ENCODE measurements around the gene TTC34. TPM values are rescaled to one million over a fixed set of nuclear protein-coding genes. Genes with fewer than 3 reads are reported as not detected.

Gene TTC34
- total and polyA plus RNA-seq, 2 experiments from 2014 or later: 0.05 to 0.22 TPM

GRCh38 chr1:2810899-2811532 lies 9.5 kb upstream of the TTC34 start:
- TF ChIP-seq EZH2 (IDR thresholded peaks at IDR 0.05; ENCODE audit: insufficient read depth, poor library complexity, severe bottlenecking) (no peak), EZH2phosphoT487 (IDR thresholded peaks at IDR 0.05; ENCODE audit: insufficient read depth, low read depth) (no peak)
- Histone ChIP-seq H2AFZ (no peak overlapping the region), H3K9me2 (ENCODE audit: insufficient read depth) (no peaks in the 10 kb centered on the region), H3K27me3 (replicated peaks; ENCODE audit: insufficient read depth) (no peaks in the 10 kb centered on the region), H3K27ac (no peak overlapping the region), H3K79me2 (ENCODE audit: insufficient read depth) (no peaks in the 10 kb centered on the region), H3K36me3 (ENCODE audit: low read depth) (no peaks in the 10 kb centered on the region), H3K4me2 (ENCODE audit: unreplicated experiment) (no peak overlapping the region), H4K20me1 (ENCODE audit: insufficient read depth) (no peaks in the 10 kb centered on the region), H3K9ac (no peak overlapping the region), H3K9me3 (ENCODE audit: low read depth) (no peaks in the 10 kb centered on the region), H3K4me3 (no peak overlapping the region), H3K4me1 (ENCODE audit: insufficient read depth) (no peaks in the 10 kb centered on the region), H3F3A (ENCODE audit: insufficient read depth) (no peaks in the 10 kb centered on the region)
- no peak for DNase-seq
- 10 to 16% methylated on average over 9 of the region's 9 CpGs for WGBS, 2 experiments (ENCODE audit: low coverage in 1 of 2, low lambda C conversion rate in 2 of 2, missing lambda C conversion rate in 2 of 2)
- in situ Hi-C loops (cut with MboI): no loop called here

GRCh38 chr1:2810281-2810680 lies 8.8 kb upstream of the TTC34 start:
- H3K27me3 ChIP-seq (replicated peaks; ENCODE audit: insufficient read depth): no peaks in the 10 kb centered on the region
- WGBS, 2 experiments (ENCODE audit: low coverage in 1 of 2, low lambda C conversion rate in 2 of 2, missing lambda C conversion rate in 2 of 2): 51 to 68% methylated on average over 11 to 14 of the region's 15 CpGs
- H3K9me2 ChIP-seq (ENCODE audit: insufficient read depth): no peaks in the 10 kb centered on the region
- no peaks in the 10 kb centered on the region for H3K36me3 ChIP-seq (ENCODE audit: low read depth)
- H3K9me3 ChIP-seq (ENCODE audit: low read depth): no peaks in the 10 kb centered on the region
- no peak overlapping the region for H2AFZ ChIP-seq
- TF ChIP-seq EZH2 (IDR thresholded peaks at IDR 0.05; ENCODE audit: insufficient read depth, poor library complexity, severe bottlenecking) (no peak), EZH2phosphoT487 (IDR thresholded peaks at IDR 0.05; ENCODE audit: insufficient read depth, low read depth) (no peak)
- H4K20me1 ChIP-seq (ENCODE audit: insufficient read depth): no peaks in the 10 kb centered on the region
- H3K9ac ChIP-seq: no peak overlapping the region
- no peak overlapping the region for H3K27ac ChIP-seq
- H3F3A ChIP-seq (ENCODE audit: insufficient read depth): no peaks in the 10 kb centered on the region
- no peak overlapping the region for H3K4me2 ChIP-seq (ENCODE audit: unreplicated experiment)
- no peak overlapping the region for H3K4me3 ChIP-seq
- in situ Hi-C loops (cut with MboI): no loop called here
- DNase-seq: no peak
- no peaks in the 10 kb centered on the region for H3K4me1 ChIP-seq (ENCODE audit: insufficient read depth)
- H3K79me2 ChIP-seq (ENCODE audit: insufficient read depth): no peaks in the 10 kb centered on the region

- no peaks in the 10 kb centered on the region for H3K9me2 ChIP-seq (ENCODE audit: insufficient read depth)
- no peak overlapping the region for H3K4me2 ChIP-seq (ENCODE audit: unreplicated experiment)
- H3K4me1 ChIP-seq (ENCODE audit: insufficient read depth): no peaks in the 10 kb centered on the region
- no peaks in the 10 kb centered on the region for H3K27me3 ChIP-seq (replicated peaks; ENCODE audit: insufficient read depth)
- in situ Hi-C loops (cut with MboI): no loop called here
- 64 to 66% methylated on average over 16 to 17 of the region's 17 CpGs for WGBS, 2 experiments (ENCODE audit: low coverage in 1 of 2, low lambda C conversion rate in 2 of 2, missing lambda C conversion rate in 2 of 2)
- no peaks in the 10 kb centered on the region for H4K20me1 ChIP-seq (ENCODE audit: insufficient read depth)
- no peak overlapping the region for H3K4me3 ChIP-seq
- H3F3A ChIP-seq (ENCODE audit: insufficient read depth): no peaks in the 10 kb centered on the region
- no peak overlapping the region for H3K9ac ChIP-seq
- no peaks in the 10 kb centered on the region for H3K9me3 ChIP-seq (ENCODE audit: low read depth)
- no peak overlapping the region for H2AFZ ChIP-seq
- H3K36me3 ChIP-seq (ENCODE audit: low read depth): no peaks in the 10 kb centered on the region
- H3K79me2 ChIP-seq (ENCODE audit: insufficient read depth): no peaks in the 10 kb centered on the region
- TF ChIP-seq EZH2 (IDR thresholded peaks at IDR 0.05; ENCODE audit: insufficient read depth, poor library complexity, severe bottlenecking) (no peak), EZH2phosphoT487 (IDR thresholded peaks at IDR 0.05; ENCODE audit: insufficient read depth, low read depth) (no peak)
- no peak for DNase-seq
- no peak overlapping the region for H3K27ac ChIP-seq
Observed at GRCh38 chr1:2809656-2810055, 8.2 kb upstream of the TTC34 start.

GRCh38 chr1:2808831-2809605 lies 7.5 kb upstream of the TTC34 start:
- no peaks in the 10 kb centered on the region for H3K27me3 ChIP-seq (replicated peaks; ENCODE audit: insufficient read depth)
- WGBS, 2 experiments (ENCODE audit: low coverage in 1 of 2, low lambda C conversion rate in 2 of 2, missing lambda C conversion rate in 2 of 2): 56 to 61% methylated on average over 26 to 31 of the region's 34 CpGs
- no peaks in the 10 kb centered on the region for H3K4me1 ChIP-seq (ENCODE audit: insufficient read depth)
- H3K4me3 ChIP-seq: no peak overlapping the region
- H3K36me3 ChIP-seq (ENCODE audit: low read depth): no peaks in the 10 kb centered on the region
- H3K79me2 ChIP-seq (ENCODE audit: insufficient read depth): no peaks in the 10 kb centered on the region
- no peak overlapping the region for H3K4me2 ChIP-seq (ENCODE audit: unreplicated experiment)
- DNase-seq: no peak
- no peak overlapping the region for H3K27ac ChIP-seq
- no peaks in the 10 kb centered on the region for H3K9me3 ChIP-seq (ENCODE audit: low read depth)
- no peaks in the 10 kb centered on the region for H3K9me2 ChIP-seq (ENCODE audit: insufficient read depth)
- no peak overlapping the region for H3K9ac ChIP-seq
- TF ChIP-seq EZH2phosphoT487 (IDR thresholded peaks at IDR 0.05; ENCODE audit: insufficient read depth, low read depth) (no peak), EZH2 (IDR thresholded peaks at IDR 0.05; ENCODE audit: insufficient read depth, poor library complexity, severe bottlenecking) (no peak)
- no peaks in the 10 kb centered on the region for H4K20me1 ChIP-seq (ENCODE audit: insufficient read depth)
- H3F3A ChIP-seq (ENCODE audit: insufficient read depth): no peaks in the 10 kb centered on the region
- H2AFZ ChIP-seq: no peak overlapping the region
- in situ Hi-C loops (cut with MboI): no loop called here

Data from GM23248 (cell line).